ENCODE data around the gene ALPK1.

The ALPK1 gene

GRCh38 chr4:112328734-112329130 is 31.6 kb downstream of the ALPK1 start:
- no peak for DNase-seq

DNA sequence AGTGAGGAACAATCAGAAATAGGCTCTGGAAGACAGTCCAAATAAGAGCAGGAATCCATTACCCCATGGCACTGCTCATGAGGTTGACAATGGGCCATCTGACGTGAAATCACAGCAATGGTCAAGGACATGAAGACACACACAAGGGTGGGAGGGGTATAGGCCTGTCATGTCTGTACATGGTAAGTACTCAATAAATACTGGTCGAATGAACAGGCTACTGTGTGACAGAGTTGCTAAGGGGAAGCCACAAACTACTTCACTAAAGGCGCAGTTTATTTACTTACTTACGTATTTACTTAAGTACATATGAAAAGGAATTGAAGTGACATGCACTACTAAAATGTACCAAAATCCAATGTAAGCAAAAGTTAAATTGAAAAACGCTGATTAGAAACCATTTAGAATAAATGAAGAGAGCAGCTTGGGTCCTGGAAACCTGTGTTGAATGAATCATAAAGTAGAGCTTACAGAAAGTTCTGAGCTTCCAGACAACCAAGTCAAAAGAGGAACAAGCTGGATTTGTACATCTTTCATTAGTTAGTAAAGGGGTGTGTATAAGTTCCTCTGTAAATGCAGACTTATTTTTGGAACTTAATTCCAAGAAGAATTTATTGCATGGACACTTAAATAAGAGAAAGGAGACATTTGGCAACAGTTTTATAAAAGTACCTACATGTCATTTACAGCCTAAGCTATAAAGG is 32.7 kb downstream of the ALPK1 start:
- DNase-seq, result no peak

GRCh38 chr4:112330921-112331320 is 33.8 kb downstream of the ALPK1 start:
- no peak for DNase-seq

GRCh38 chr4:112332398-112332797 is 35.2 kb downstream of the ALPK1 start:
- DNase-seq, result no peak

DNA sequence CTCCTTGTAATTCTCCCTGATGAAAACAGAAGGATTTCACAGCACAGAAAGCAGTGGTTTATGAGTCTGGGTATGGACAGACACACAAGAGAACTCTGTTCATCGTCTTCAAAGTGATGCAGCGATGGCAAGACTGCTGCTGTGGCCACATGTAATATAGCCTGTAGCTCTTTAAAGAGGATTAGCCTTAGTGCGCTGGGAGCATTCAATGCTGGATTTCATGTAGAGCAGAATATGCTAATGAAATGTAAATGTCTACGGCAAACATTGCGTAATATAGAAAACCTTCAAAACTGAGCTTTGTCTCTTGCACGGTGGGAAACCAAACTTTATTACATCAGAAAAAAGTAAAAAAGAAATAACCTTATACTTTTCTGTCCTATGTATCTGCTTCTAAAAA is 42.9 kb downstream of the ALPK1 start:
- DNase-seq, result no peak

DNA sequence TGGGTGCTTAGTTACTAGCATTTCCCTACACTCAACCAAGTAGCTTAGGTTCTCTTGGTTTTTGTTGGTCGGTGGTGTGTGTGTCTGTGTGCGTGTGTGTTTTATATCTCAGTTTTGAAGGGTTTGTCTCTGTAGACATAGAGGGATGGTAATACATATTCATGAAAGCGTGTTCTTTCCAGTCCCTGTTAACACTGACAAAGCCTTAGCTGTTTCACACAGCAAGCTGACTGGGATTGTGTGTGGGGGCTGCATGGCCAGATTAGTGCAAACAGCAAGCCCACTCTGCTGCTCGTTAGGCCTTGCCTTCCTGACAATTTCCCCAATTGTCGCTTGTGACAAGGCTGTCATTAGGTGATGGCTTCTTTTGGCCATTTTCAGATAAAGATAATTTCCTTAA is 43.9 kb downstream of the ALPK1 start:
- DNase-seq, result no peak

DNA sequence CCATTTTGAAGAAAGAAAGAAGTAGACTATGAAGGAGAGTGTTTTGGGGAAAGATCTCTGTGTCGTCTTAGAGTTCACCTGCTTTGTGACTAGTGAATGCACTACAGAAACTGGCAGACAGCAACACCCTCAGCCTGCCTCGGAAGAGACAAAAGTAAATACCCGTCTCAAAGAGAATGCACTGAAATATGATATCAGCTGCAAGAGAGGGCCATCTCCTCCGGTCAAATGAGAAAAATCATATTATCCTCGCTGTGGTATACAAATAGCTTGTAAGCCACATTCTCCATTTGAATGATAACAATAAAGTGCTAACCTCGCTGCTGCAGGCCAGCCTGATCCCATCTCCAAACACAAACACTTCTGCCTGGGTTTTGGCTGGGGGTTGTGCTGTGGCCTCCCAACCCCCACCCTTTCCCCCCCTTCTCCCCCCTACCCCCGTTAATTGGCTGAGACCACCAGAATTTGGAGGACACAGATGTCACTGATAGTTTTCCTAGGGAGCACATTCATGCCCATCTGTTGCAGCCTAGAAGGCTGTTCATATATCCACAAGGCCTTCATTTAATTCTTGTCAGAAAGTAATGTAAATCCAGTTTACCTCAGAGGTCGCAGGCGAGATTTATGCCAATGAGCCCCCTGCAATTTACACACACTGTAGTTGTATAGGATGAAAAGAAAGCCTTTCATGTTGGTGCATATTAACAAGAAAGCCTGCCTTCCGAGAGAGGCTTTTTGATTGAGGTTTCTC is 46.3 kb downstream of the ALPK1 start:
- DNase-seq, result no peak

GRCh38 chr4:112348488-112349158 is 51.5 kb downstream of the ALPK1 start:
- no peak for DNase-seq

DNA sequence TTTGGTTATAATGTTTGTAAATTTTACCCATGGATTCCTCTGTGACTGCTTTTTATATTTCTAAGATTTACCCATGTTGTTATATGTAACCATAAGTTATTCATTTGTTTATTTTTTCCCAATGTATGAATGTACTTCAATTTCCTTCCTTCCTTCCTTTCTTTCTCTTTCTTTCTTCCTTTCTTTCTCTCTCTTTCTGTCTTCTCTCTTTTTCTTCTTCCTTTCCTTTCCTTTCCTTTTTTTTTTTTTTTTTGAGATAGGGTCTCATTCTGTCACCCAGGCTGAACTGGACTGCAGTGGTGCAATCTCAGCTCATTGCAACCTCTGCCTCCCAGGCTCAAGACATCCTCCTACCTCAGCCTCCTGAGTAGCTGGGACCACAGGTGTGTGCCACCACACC is 55.6 kb downstream of the ALPK1 start:
- DNase-seq, result no peak

- no peak for DNase-seq
Observed at GRCh38 chr4:112355662-112356061, 58.5 kb downstream of the ALPK1 start.

GRCh38 chr4:112357453-112357852 is 60.3 kb downstream of the ALPK1 start:
- no peak for DNase-seq

DNA sequence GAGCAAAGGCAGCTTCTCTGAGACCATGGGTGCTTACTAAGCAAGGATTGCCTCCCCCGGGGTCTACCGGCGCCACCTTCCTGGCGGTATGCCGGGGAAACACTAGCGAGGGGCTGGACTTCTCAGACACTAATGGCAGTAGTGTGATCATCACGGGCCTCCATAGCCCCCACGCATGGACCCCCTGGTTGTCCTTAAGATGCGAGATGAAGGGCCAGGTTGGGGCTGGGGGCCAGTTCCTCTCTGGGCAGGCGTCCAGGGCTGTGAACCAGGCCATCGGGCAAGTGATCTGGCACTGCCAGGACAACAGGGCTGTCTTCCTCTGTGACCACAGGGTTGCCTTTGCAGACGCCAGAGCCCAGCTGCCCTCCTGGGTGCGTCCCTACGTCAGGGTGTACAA is 60.7 kb downstream of the ALPK1 start:
- no peak for DNase-seq

- DNase-seq, result no peak
Observed at GRCh38 chr4:112358415-112358814, 61.2 kb downstream of the ALPK1 start.

- no peak for DNase-seq
Observed at GRCh38 chr4:112358952-112359749, 62.0 kb downstream of the ALPK1 start.

DNA sequence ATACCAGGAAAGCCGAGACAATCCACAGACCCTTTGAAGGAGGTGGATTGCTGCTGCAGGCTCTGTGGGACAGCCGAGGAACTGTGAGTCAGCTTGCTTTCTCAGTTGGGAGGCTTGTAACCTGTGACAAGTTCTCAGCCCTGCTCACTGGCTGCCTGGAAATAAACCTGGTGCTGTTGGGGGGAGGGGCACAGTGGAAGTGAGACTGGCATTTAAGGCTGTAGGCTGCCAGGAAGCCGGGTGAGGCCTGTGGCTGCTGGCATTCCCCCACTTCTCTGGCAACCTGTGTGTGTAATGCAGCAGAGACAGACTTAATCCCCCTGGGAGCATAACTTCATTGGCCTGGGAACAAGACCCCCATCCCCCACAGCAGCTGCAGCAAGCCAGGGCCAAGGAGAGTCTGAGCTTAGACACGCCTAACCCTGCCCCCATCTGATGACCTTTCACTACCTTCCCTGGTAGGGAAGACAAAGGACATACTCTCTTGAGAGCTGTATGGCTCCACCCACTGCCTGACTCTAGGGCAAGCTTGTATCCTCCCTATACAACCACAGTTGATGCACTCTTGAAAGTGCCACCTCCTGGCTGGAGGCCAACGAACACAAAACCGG is 64.1 kb downstream of the ALPK1 start:
- no peak for DNase-seq

DNA sequence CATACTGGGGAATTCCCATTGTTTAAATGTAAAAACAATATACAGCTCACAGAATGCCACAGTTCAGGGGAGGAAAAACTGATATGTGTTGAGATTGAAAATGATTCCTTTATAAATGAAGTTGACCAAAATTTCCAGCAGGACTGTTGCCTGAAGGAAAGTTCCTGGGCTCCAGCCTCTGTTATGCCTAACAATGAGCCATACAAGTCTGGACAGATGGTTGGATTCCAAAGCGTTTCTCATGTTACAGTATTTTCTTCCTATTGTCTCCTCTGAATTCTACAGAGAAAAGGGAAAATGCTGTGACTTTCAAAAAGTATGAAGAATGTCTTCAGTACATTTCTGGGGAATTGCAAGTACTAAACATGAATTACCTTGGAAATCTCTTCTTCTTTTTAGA is 73.3 kb downstream of the ALPK1 start:
- no peak for DNase-seq

GRCh38 chr4:112371361-112371760 is 74.2 kb downstream of the ALPK1 start:
- no peak for DNase-seq

DNA sequence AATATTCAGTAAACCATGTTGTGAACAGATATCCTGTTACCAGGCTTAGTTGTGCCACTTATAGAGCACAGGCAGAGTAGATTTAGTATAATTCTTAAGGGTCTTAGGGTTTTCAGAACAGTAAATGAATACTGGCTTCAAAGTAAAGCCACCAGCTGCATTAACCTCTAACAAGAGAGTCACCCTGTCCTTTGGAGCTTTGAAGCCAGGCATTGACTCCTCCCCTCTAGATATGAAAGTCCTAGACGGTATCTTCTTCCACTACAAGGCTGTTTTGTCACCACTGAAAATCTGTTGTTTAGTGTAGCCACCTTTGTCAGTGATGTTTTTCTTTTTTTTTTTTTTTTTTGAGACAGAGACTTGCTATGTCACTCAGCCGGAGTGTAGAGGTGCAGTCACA is 77.7 kb downstream of the ALPK1 start:
- DNase-seq, result no peak

- DNase-seq, result no peak
Observed at GRCh38 chr4:112377171-112377570, 80.0 kb downstream of the ALPK1 start.

GRCh38 chr4:112377594-112378242 is 80.5 kb downstream of the ALPK1 start:
- DNase-seq, result no peak

DNA sequence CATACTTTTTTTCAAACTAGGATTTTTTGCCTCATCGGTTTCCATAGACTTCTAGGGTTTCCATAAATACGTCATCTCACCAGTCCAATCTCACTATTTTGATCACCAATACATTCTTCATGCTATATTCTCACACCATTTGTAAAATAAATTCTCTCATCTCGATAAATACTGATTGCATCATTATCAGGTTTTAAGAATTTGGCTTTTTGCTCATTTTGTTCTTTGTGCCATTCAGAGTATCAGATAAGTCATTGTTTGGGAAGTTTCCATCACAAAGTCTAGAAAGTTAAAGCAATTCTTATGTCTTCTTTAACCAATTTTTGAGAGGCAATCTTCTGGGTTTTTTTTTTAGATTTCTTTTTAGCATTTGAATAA is 81.1 kb downstream of the ALPK1 start:
- no peak for DNase-seq

DNA sequence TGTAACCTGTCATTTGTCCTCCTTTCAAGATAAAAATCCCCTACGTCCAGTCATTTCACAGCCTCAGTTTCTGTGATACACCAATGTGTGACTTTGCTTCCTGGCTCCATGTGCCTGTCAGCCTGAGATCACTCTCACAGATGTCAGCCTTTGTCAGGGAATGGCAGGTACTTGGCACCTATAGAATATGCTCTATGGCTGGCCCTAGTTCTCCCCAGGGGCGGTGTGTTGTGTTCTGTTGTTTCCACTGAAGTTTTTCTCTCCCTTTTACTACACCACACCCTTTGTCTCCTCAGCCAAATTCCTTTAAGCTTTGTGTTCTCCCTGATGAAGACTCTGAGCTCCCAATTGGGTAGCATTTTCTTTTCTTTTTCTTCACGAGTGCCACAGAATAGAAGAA is 81.7 kb downstream of the ALPK1 start:
- peak in 1 of 6 experiments; percentile 2 for DNase-seq

Data from stimulated activated naive CD4-positive, alpha-beta T cell (primary cell).